Body of pancreas (tissue), 4 donors: ENCODE results near the gene AGAP1. TPM values are rescaled to one million over a fixed set of nuclear protein-coding genes. Genes with fewer than 3 reads are reported as not detected.

Source experiments
- ATAC-seq: fragments of 150-250 bp; one replicate; pipeline ENCODE4 v1.9.1; 2016
- DNase-seq, 4 donors: peaks; one replicate each; pipeline ENCODE4 v3.0.0-alpha.2; 2019
- H3K27ac ChIP-seq, 4 donors: fragments of 200-600 bp; sonication (generic); 1 replicate in 3 of 4; 2 replicates in 1 of 4; pipeline versions ENCODE4 v1.5.1 to v1.6.1; 2016 to 2019; ENCODE audit warnings: mild to moderate bottlenecking in 1 of 4, mixed read lengths in 1 of 4, moderate library complexity in 1 of 4
- H3K27me3 ChIP-seq, 2 donors: fragments of 200-600 bp; sonication (generic); one replicate each; pipeline ENCODE4 v1.6.0; 2016; ENCODE audit warnings: mild to moderate bottlenecking in 1 of 2
- H3K36me3 ChIP-seq, 2 donors: fragments of 200-600 bp; sonication (generic); replicated peaks in 1 of 2; 2 replicates each; pipeline ENCODE4 v1.5.1; 2016; ENCODE audit warnings: low read depth in 2 of 2; ENCODE audit not compliant: insufficient read depth in 1 of 2
- H3K4me1 ChIP-seq: fragments of 200-600 bp; sonication (generic); one replicate; pipeline ENCODE4 v1.6.0; 2016
- H3K4me3 ChIP-seq, 2 donors: fragments of 200-600 bp; sonication (generic); 1 replicate in 1 of 2; 2 replicates in 1 of 2; pipeline ENCODE4 v1.5.1; 2016 to 2019
- H3K9me3 ChIP-seq, 3 donors: fragments of 200-600 bp; sonication (generic); 1 replicate in 2 of 3; 2 replicates in 1 of 3; pipeline ENCODE4 v1.5.1; 2016
- CTCF ChIP-seq, 7 experiments: fragments of 450-650 bp in 4 of 7; fragments of 200-600 bp in 3 of 7; sonication (generic) in 3 of 7; IDR thresholded peaks; one replicate each; pipeline ENCODE4 v1.5.1; 2016 to 2019; ENCODE audit warnings: antibody characterized with exemption in 7 of 7
- POLR2A ChIP-seq, 3 donors: fragments of 450-650 bp; IDR thresholded peaks; one replicate each; pipeline ENCODE4 v1.6.1; 2016; ENCODE audit warnings: antibody characterized with exemption in 3 of 3, mild to moderate bottlenecking in 2 of 3
- WGBS, 2 donors: methylation state at CpG; one replicate each; pipeline ENCODE4 v1.1.5; 2017; 5-methylcytosine and 5-hydroxymethylcytosine counted together
- intact Hi-C: fragments of 100-400 bp; cut with DNase I; formaldehyde crosslinking; loops from one replicate; pipeline ENCODE4 v1.15.1; 2023
- total RNA-seq, 2 donors: library from RNA; depleted of rRNA; stranded (reverse); fragments of >200 nt; gene quantifications; one replicate each; pipeline ENCODE4 v1.1.0, GENCODE V29; 2016

Gene AGAP1
- total RNA-seq, 2 donors from 2014 or later: 21.3 to 32.6 TPM

- H3K27me3 ChIP-seq: no peaks in the 10 kb centered on the region
- no peak for TF ChIP-seq POLR2A (IDR thresholded peaks at IDR 0.05)
- no peak for TF ChIP-seq CTCF (IDR thresholded peaks at IDR 0.05)
- no peak overlapping the region for H3K4me3 ChIP-seq
- WGBS, 2 donors: 75 to 90% methylated on average over 4 of the region's 4 CpGs
- H3K4me1 ChIP-seq: no peaks in the 10 kb centered on the region
- no peaks in the 10 kb centered on the region for H3K36me3 ChIP-seq
- H3K9me3 ChIP-seq: no peaks in the 10 kb centered on the region
- ATAC-seq (no peak), DNase-seq (no peak)
- intact Hi-C loops: no loop called here
- no peak overlapping the region for H3K27ac ChIP-seq
Observed at GRCh38 chr2:235955664-235956063, 461.8 kb downstream of the AGAP1 start.

GRCh38 chr2:235956281-235956970, 462.6 kb downstream of the AGAP1 start:
- no peak for DNase-seq
- TF ChIP-seq CTCF (IDR thresholded peaks at IDR 0.05) (no peak), POLR2A (IDR thresholded peaks at IDR 0.05) (no peak)
- H3K27ac ChIP-seq: no peak overlapping the region

GRCh38 chr2:235957251-235957650, 463.4 kb downstream of the AGAP1 start:
- Histone ChIP-seq H3K4me1 (no peaks in the 10 kb centered on the region), H3K36me3 (no peaks in the 10 kb centered on the region), H3K4me3 (no peak overlapping the region), H3K27ac (no peak overlapping the region), H3K27me3 (no peaks in the 10 kb centered on the region), H3K9me3 (no peaks in the 10 kb centered on the region)
- 91 to 93% methylated on average over 9 of the region's 9 CpGs for WGBS, 2 donors
- intact Hi-C loops: no loop called here
- TF ChIP-seq CTCF (IDR thresholded peaks at IDR 0.05) (no peak), POLR2A (IDR thresholded peaks at IDR 0.05) (no peak)
- ATAC-seq (no peak), DNase-seq (no peak)

More at GRCh38 chr2:235956281-235956970, 462.6 kb downstream of the AGAP1 start:
- Histone ChIP-seq H3K9me3 (no peaks in the 10 kb centered on the region), H3K36me3 (no peaks in the 10 kb centered on the region), H3K4me1 (no peaks in the 10 kb centered on the region), H3K27me3 (no peaks in the 10 kb centered on the region), H3K4me3 (no peak overlapping the region)
- intact Hi-C loops: no loop called here
- no peak for ATAC-seq
- WGBS, 2 donors: 87 to 89% methylated on average over 8 of the region's 8 CpGs

GRCh38 chr2:235958221-235958930, 464.5 kb downstream of the AGAP1 start:
- TF ChIP-seq CTCF (IDR thresholded peaks at IDR 0.05): no peak
- TF ChIP-seq POLR2A (IDR thresholded peaks at IDR 0.05): no peak
- no peak for ATAC-seq
- Histone ChIP-seq H3K36me3 (no peaks in the 10 kb centered on the region), H3K9me3 (no peaks in the 10 kb centered on the region), H3K27ac (no peak overlapping the region), H3K4me3 (no peak overlapping the region), H3K27me3 (no peaks in the 10 kb centered on the region), H3K4me1 (no peaks in the 10 kb centered on the region)
- intact Hi-C loops: no loop called here
- 86 to 89% methylated on average over 23 of the region's 23 CpGs for WGBS, 2 donors
- DNase-seq: no peak
